GM15510 (cell line): ENCODE measurements around the gene BCAP29.

Experiments
- POLR2A ChIP-seq: IDR thresholded peaks from 3 replicates; pipeline ENCODE4 v1.6.1; 2011; ENCODE audit warnings: borderline replicate concordance; ENCODE audit not compliant: insufficient read length; ENCODE audit errors: extremely low read depth

The BCAP29 gene

DNA sequence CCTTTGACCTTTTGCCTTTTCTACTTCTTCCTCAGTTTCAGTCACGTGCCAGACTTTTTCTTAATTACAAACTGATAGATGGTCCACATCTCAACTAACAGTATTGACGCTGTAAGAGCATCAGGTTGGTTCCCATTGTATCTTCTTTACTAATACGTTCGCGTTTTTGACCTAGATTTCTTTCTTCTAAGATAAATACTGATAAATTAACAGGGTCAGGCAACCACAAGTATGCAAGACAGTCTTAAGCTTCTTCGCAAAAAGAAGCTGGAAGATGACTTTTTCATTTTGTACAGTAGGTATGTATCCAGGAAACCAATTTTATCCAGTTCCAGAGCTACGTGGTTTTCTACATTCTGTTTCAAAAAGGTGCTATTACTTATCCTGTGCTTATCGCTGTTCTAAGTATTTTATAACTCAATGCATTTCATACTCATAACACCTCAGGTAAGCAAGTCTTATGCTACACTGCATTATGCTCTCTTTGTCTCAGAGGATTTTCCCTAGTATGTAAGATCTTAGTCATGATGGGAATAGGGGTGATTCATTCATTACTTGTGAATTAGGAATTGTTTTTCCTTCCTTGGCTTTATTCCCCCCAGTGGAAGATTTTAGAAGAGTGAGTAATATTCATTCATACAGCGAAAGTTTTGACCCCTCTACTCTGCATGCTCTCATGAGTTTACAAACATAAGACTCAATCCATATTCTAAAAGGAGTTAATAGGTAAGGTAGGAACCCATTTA lies 15.3 kb upstream of the BCAP29 start:
- TF ChIP-seq POLR2A, result no peak

DNA sequence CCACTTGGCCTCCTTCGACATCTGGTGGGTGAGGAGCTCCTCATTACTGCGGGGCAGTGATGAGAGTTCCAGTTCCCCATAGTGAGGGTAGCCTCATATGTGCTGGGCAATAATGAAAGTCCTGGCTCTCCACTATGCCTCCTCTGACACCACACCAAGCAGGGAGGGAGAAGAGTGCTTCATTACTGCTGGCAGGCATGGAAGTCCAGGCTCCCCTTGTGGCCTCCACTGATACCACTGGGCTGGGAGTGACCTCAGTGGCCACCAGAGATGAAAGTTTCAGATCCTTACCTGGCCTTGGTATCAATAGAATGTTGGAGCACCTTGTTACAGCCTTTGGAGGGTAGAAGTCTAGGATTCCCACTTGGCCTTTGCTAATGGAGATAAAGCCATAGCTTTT lies 9.7 kb upstream of the BCAP29 start:
- TF ChIP-seq POLR2A, result no peak

DNA sequence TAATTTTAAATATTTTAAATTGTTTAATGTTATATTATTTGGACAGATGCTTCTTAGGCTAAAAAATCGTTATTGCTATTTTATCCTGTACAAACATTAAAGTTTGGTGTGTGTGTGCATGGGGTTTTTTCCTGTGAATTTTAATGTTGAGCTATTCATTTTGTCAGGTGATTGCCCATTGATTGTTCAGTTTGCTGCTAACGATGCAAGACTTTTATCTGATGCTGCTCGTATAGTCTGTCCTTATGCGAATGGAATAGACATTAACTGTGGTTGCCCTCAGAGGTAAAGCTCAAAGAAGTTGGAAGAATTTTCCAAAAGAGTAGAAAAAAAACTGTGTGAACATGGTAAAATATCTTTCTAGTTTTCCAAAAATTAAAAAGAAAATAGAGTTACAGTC lies 6.5 kb upstream of the BCAP29 start:
- no peak for TF ChIP-seq POLR2A

DNA sequence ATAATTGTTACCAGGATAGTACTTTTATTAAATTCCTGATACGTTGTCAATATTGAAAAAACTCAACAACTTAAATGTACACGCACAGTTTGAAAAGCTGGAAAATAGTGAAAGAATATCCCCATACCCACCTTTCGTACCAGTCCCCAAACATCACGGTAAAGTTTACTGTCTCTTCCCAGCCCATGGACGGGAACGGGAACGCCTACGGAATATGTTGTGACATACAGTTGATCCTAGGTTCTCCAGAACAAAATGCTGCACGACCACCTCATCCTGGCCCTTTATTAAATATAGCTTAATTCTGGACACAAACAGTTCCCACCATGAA lies 527 bp upstream of the BCAP29 start:
- no peak for TF ChIP-seq POLR2A

DNA sequence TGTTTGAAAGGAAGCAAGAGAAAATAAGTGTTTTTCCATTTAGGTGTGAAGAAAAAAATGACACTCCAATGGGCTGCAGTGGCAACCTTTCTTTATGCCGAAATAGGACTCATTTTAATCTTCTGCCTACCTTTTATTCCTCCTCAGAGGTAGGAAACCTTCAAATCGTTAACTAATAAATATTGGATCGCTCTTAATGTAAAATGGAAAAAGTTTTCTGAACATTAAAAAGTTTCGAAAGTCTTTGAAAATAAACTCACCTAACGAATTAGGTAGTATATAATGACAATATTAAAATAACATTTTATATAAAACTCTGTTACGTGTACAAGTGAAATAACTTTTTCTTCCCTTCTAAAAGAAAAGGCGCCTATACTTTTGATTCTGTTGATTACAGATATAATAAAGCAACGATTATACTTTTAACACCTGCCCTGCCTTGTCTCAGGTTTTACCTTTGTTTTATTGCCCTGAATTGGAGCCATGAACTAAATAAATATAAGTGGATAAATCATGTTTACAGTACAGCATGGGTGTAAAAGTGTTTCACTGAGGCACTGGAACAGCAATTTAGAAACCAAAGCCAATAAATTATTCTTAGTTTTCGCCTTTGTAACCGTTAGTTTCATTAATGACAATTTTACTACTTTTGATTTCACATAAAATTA lies 804 bp downstream of the BCAP29 start:
- no peak for TF ChIP-seq POLR2A

DNA sequence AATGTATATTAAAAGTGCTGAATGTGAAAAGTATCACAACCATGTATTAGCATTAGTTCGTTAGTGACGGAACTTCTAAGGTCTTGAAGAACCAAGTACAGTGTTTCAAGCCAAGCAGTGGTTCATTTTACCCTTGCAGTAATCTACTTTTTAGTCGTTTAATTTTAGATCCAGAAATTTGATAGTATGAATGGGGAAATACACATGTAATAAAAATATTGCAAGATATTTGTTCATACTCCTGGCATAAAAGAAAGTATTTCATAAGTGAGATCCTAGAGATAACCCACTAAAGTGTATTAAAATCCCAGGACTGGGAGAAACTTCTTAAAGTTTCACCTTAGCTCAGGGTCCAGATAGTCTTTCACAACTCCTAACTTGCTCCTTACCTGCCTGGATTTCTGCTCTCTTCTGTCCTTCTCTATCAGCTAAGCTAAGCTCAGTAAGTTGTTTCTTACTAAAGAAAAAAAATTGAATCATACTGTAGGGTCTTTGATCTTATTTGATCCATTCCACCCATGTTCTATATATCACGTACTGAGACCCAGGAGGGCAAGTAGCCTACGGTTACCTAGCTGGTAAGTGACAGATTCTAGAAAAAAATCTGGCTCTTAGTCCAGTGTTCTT lies 1.5 kb downstream of the BCAP29 start:
- no peak for TF ChIP-seq POLR2A

DNA sequence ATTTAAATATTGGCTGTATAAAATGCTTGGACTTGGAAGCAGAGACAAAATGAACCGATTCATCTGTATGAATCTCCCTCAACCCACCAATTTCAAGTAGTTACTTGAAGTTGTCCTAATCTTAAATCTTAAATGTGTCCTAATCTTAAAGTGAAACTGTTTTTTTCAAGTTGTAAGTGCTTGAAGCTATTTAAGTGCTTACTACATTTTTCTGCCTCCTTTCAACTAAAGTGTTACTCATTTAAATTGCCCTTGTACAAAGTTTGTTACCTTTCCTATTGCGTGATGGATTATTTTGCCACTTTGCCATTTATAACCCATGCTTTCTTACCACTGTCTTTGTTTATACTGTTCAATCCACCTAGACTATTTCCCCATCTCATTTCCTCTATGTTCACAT lies 2.8 kb downstream of the BCAP29 start:
- TF ChIP-seq POLR2A, result no peak

DNA sequence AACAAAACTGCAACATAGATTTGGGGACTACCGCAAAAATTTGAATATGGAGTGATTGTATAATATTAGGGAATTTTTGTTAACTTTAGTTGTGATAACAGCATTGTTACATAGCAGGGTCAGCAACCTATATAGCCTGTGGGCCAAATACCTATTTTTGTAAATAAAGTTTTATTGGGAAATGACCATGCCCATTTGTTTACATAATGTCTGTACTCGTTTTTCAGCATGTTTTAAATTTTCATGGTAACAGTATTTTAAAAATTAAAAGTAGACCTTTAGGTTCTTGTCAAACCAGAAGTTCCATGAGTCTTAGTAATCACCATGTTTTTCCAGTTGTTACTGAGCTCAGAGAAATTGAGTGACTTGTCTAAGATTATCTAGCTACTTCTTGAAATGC lies 4.7 kb downstream of the BCAP29 start:
- no peak for TF ChIP-seq POLR2A

DNA sequence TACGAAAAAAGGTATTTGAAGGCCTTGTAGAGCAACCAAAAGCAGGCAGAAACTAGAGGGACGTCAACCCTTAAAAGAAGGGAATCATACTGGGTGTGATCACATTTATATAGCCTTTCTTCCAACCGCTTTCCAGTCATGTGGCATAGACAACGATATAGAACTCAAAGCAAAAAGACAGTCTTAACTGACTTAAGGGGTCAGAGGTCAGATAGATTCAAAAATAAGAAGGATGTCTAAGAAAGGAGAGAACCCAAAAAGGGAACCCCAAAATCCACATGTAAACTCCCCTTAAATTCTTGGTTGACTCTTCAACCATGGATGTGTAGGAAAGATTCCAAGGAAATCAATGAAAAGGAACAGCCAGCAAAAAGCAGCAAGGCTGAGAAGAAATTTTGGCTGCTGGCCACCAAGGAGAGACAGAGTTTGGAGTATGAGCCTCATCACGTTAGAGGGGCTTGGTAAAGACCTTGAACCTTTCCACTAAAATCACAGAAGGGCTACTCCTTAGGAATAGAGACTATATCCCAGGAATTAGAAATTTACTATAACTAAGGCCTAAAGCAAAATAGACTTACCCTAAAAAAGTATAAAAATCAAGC lies 8.6 kb downstream of the BCAP29 start:
- TF ChIP-seq POLR2A, result no peak

DNA sequence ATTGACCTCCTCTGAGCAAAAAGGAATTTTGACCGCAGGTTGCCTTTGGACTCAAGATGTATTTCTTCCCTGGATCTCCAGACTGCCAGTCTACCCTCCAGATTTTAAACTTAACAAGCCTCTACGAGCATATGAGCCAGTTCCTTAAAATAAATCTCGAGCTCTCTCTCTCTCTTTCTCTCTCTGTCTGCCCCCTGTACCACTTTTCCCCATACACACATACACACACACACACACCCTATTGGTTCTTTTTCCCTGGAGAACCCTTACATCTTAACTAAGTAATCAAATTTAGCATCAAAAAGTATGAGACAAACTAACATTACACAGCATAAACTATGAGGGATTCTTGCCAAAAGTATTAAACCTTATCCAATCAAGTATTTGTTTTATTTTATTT lies 11.4 kb downstream of the BCAP29 start:
- no peak for TF ChIP-seq POLR2A

DNA sequence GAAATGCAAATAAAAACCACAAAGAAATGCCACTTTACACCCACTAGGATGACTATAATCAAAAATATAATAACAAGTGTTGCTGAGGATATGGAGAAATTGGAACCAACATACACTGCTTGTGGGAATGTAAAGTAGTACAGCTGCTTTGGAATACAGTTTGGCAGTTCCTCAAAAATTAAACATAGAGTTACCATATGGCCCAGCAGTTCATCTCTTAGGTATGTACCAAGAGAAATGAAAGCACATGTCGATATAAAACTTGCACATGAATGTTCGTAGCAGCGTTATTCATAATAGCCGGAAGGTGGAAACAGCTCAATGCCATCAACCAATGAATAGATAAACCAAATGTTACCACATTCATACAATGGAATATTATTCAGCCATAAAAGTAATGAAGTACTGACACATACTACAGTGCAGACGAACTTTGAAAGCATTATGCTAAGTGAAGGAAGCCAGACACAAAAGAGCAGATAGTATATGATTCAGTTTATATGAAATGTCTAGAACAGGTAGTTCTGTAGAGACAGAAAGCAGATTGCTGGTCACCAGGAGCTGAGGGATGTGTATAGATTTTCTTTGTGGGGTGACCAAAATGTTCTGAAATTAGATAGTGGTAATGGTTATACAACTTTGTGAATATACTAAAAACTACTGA lies 12.4 kb downstream of the BCAP29 start:
- TF ChIP-seq POLR2A, result no peak

DNA sequence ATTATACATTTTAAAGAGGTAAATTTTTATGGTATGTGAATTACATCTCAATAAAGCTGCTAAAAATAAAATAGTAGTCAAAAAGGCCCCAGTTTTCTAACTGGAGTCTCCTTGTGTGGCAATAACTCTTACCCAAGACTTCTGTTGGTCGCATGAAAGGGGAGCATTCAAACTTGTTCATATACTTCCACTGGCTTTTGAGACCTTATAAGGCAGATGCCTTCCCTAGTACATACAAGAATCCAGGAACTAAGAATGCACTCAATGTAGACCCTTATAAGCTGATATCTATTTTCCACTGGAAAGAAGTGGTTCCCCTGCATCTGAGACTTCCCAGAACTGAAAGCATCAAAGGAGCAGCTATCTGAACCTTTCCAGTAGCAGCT lies 13.0 kb downstream of the BCAP29 start:
- TF ChIP-seq POLR2A, result no peak

DNA sequence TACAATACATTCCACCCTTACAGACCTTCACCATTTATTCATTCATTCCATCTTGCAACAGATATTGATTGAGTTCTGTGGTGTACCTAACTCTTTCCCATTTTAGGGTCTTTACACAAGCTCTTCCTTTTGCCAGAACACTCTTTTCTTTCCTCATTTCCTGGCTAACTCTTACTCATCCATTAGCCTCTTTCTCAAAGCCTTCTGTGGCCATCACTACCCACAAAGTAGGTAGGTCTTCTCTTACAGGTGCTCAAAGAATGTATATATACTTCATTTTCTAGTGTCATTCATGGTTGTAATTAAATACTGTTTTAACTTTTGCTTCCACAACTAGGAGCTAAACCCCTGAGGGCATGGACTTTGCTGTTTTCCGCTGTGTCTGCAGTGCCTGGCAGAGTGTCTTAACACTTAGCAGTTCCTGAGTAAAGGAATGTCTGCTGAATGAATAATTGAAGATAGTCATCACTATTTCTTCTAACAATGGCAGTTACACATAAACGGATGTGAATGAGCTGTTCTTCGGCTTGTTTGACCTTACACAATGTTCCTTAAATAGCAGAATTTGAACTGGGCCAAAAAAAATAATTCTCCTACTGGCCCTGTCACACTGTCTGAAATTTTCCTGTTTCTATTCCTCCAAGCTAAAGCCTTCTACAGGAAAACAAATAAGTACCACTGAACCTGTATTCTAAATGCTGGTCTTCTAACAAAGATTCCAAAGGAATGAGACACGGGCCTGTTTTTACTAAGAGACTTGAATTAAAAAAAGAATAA lies 15.1 kb downstream of the BCAP29 start:
- TF ChIP-seq POLR2A, result no peak

DNA sequence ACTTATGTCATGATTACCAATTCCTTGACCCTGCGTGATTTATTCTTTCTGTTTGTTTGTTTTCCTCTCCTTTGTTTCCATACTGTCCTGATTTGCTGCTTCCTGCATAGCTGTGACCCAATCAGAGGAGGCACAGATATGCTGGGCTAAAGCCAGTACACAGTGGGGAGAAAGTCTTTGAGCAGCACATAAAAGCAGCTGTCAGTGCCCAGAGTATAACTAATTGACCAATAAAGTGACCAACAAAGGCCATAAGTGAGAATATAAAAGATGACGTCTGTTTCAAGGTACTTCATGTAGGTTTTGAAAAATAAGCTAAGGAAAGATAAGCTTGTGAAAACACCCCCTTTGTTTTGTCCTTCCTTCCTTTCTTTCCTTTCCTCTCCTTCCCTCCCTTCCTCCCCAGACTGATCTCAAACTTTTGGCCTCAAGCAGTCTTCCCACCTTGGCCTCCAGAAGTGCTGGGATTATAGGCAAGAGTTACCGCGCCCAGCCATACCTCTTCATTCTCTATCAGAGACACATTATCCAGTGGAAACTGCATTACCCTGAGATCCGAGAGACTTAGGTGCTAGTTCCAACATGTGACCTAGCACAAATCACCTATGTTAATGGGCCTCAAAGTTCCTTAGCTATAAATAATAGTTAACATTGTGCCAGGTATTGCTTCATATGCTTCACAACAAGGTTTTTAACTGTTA lies 17.0 kb downstream of the BCAP29 start:
- TF ChIP-seq POLR2A, result no peak
